CD14-positive monocyte (primary cell): Measurements from ENCODE around the gene KCTD2. TPM values are rescaled to one million over a fixed set of nuclear protein-coding genes. Genes with fewer than 3 reads are reported as not detected.

Experiments
- DNase-seq, 3 donors: peaks; one replicate each; pipeline ENCODE4 v3.0.0-alpha.2; 2011 to 2022
- H2AFZ ChIP-seq: 2 replicates; pipeline ENCODE4 v1.6.0; 2012; ENCODE audit warnings: mild to moderate bottlenecking, low read depth, low read length, inconsistent platforms; ENCODE audit not compliant: insufficient read depth, poor library complexity, severe bottlenecking
- H3K27ac ChIP-seq, 2 donors: 1 replicate in 1 of 2; 2 replicates in 1 of 2; pipeline ENCODE4 v1.5.1; 2012 to 2013; ENCODE audit warnings: low read length in 2 of 2, control low read depth in 1 of 2, inconsistent platforms in 1 of 2, low read depth in 1 of 2, mild to moderate bottlenecking in 1 of 2
- H3K27me3 ChIP-seq, 2 donors: one replicate each; pipeline versions ENCODE4 v1.6.0 to v1.6.1; 2011 to 2013; ENCODE audit warnings: low read length in 2 of 2; ENCODE audit not compliant: control insufficient read depth in 2 of 2, insufficient read depth in 2 of 2
- H3K36me3 ChIP-seq, 2 donors: replicated peaks in 1 of 2; 1 replicate in 1 of 2; 2 replicates in 1 of 2; pipeline versions ENCODE4 v1.5.1 to v1.6.1; 2012 to 2013; ENCODE audit warnings: low read length in 2 of 2, control low read depth in 1 of 2, inconsistent platforms in 1 of 2, mild to moderate bottlenecking in 1 of 2; ENCODE audit not compliant: insufficient read depth in 2 of 2, control insufficient read depth in 1 of 2
- H3K4me1 ChIP-seq, 2 donors: 1 replicate in 1 of 2; 2 replicates in 1 of 2; pipeline versions ENCODE4 v1.5.1 to v1.6.1; 2012 to 2013; ENCODE audit warnings: low read length in 2 of 2, control low read depth in 1 of 2, inconsistent platforms in 1 of 2, mild to moderate bottlenecking in 1 of 2, moderate library complexity in 1 of 2; ENCODE audit not compliant: insufficient read depth in 2 of 2, control insufficient read depth in 1 of 2
- H3K4me2 ChIP-seq: replicated peaks from 2 replicates; pipeline ENCODE3; 2012; ENCODE audit warnings: low read length, moderate library complexity, mild to moderate bottlenecking; ENCODE audit not compliant: poor library complexity, severe bottlenecking; ENCODE audit errors: extremely low read depth
- H3K4me3 ChIP-seq, 3 experiments: fragments of 200-600 bp in 1 of 3; sonication (generic) in 1 of 3; replicated peaks in 1 of 3; 1 replicate in 2 of 3; 2 replicates in 1 of 3; pipeline ENCODE4 v1.5.1; 2011 to 2013; ENCODE audit warnings: low read length in 3 of 3, mild to moderate bottlenecking in 3 of 3, control low read depth in 2 of 3, low read depth in 2 of 3, inconsistent platforms in 1 of 3, moderate library complexity in 1 of 3
- H3K79me2 ChIP-seq: 2 replicates; pipeline ENCODE4 v1.6.0; 2012; ENCODE audit warnings: mild to moderate bottlenecking, control low read depth, inconsistent platforms, low read length, moderate library complexity; ENCODE audit not compliant: insufficient read depth
- H3K9ac ChIP-seq: 2 replicates; pipeline ENCODE4 v1.6.0; 2017; ENCODE audit warnings: low read length, mild to moderate bottlenecking; ENCODE audit not compliant: insufficient read depth, poor library complexity, severe bottlenecking
- H3K9me3 ChIP-seq, 2 donors: replicated peaks in 1 of 2; 1 replicate in 1 of 2; 2 replicates in 1 of 2; pipeline versions ENCODE4 v1.5.1 to v1.6.1; 2012 to 2013; ENCODE audit warnings: low read length in 2 of 2, control low read depth in 1 of 2; ENCODE audit not compliant: control insufficient read depth in 1 of 2, insufficient read depth in 1 of 2
- H4K20me1 ChIP-seq: 2 replicates; pipeline ENCODE4 v1.6.0; 2012; ENCODE audit warnings: mild to moderate bottlenecking, low read length, control low read depth, moderate library complexity; ENCODE audit not compliant: insufficient read depth
- H3K27ac Mint-ChIP-seq, 7 donors: one replicate each; pipeline ENCODE4 v1.8.0; 2020; ENCODE audit warnings: mild to moderate bottlenecking in 7 of 7, mixed read lengths in 7 of 7, moderate library complexity in 6 of 7, inconsistent platforms in 2 of 7
- H3K27me3 Mint-ChIP-seq, 3 donors: one replicate each; pipeline ENCODE4 v1.8.0; 2021 to 2022; ENCODE audit warnings: low read depth in 3 of 3, mild to moderate bottlenecking in 3 of 3, mixed read lengths in 3 of 3, moderate library complexity in 3 of 3, inconsistent platforms in 1 of 3
- H3K36me3 Mint-ChIP-seq, 2 donors: one replicate each; pipeline ENCODE4 v1.8.0; 2020; ENCODE audit warnings: mixed read lengths in 2 of 2, inconsistent platforms in 1 of 2, mild to moderate bottlenecking in 1 of 2
- H3K4me1 Mint-ChIP-seq: one replicate; pipeline ENCODE4 v1.8.0; 2020; ENCODE audit warnings: mild to moderate bottlenecking, mixed read lengths
- H3K4me3 Mint-ChIP-seq, 2 donors: one replicate each; pipeline ENCODE4 v1.8.0; 2020; ENCODE audit warnings: mild to moderate bottlenecking in 2 of 2, mixed read lengths in 2 of 2, moderate library complexity in 1 of 2
- H3K9me3 Mint-ChIP-seq, 7 donors: one replicate each; pipeline ENCODE4 v1.8.0; 2020 to 2022; ENCODE audit warnings: mixed read lengths in 7 of 7, mild to moderate bottlenecking in 6 of 7, moderate library complexity in 6 of 7, inconsistent platforms in 2 of 7
- WGBS: methylation state at CpG from one replicate; pipeline ENCODE4 v1.1.5; 2013; ENCODE audit warnings: missing lambda C conversion rate; ENCODE audit not compliant: insufficient coverage; 5-methylcytosine and 5-hydroxymethylcytosine counted together
- intact Hi-C, 2 donors: fragments of 100-400 bp; cut with micrococcal nuclease; formaldehyde crosslinking; loops; one replicate each; pipeline versions ENCODE4 v1.15.0 to v1.15.1; 2023
- polyA plus RNA-seq, 3 donors: library from polyadenylated mRNA; depleted of rRNA in 1 of 3; unstranded in 2 of 3; stranded (reverse) in 1 of 3; fragments of 300-500 nt in 2 of 3; fragments of >200 nt in 1 of 3; fragmentation: Illumina TruSeq in 2 of 3; gene quantifications; 1 replicate in 2 of 3; 2 replicates in 1 of 3; pipeline ENCODE4 v1.2.3, GENCODE V29; 2012 to 2021
- TF ChIP-seq, protein P1 (sequence below): fragments of 200-600 bp; IDR thresholded peaks from one replicate; pipeline ENCODE4 v1.8.0; 2022; ENCODE audit warnings: antibody characterized with exemption, mild to moderate bottlenecking

Gene KCTD2
- polyA plus RNA-seq, 3 donors: 2.8 to 17.0 (median 2.9) TPM

DNA sequence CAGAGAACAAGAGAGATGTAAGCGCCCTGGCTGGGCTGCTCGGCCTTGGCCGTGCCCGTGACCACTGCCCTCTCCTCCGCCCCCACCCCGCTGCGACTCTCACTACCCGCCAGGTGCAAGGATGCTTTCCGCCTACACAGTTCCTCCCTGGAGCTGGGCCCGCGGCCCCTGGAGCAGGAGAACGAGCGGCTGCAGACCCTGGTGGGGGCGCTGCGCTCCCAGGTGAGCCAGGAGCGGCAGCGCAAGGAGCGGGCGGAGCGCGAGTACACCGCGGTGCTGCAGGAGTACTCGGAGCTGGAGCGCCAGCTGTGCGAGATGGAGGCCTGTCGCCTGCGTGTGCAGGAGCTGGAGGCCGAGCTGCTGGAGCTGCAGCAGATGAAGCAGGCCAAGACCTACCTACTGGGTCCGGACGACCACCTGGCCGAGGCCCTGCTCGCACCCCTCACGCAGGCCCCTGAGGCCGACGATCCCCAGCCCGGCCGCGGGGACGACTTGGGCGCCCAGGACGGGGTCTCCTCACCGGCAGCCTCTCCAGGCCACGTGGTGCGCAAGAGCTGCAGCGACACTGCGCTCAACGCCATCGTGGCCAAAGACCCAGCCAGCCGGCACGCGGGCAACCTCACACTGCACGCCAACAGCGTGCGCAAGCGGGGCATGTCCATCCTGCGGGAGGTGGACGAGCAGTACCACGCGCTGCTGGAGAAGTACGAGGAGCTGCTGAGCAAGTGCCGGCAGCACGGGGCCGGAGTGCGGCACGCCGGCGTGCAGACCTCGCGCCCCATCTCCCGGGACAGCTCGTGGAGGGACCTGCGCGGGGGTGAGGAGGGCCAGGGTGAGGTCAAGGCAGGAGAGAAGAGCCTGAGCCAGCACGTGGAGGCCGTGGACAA is 43.7 kb upstream of the KCTD2 start:
- no peak for DNase-seq
- intact Hi-C loops: loop anchor here in 1 of 2 donors (5.0 kb wide), 1 partner anchor 41 kb away; no protein-coding TSS in a partner anchor
- H3K4me3 Mint-ChIP-seq: no peak overlapping the region
- no peaks in the 10 kb centered on the region for H3K9me3 ChIP-seq
- peaks cover 14% of the 10 kb centered on the region for H3K4me1 Mint-ChIP-seq
- H3K36me3 Mint-ChIP-seq: no peaks in the 10 kb centered on the region
- 95% methylated on average over 72 of the region's 76 CpGs for WGBS
- H3K4me2 ChIP-seq: no peak overlapping the region
- no peaks in the 10 kb centered on the region for H3K36me3 ChIP-seq
- H3K27me3 Mint-ChIP-seq: peaks cover 2 to 6% (median 4%) of the 10 kb centered on the region in 3 donors
- no peak overlapping the region for H2AFZ ChIP-seq
- H3K27ac ChIP-seq: no peak overlapping the region
- H3K27me3 ChIP-seq: no peaks in the 10 kb centered on the region
- no peaks in the 10 kb centered on the region for H4K20me1 ChIP-seq
- H3K4me3 ChIP-seq: no peak overlapping the region
- TF ChIP-seq, protein P1, sequence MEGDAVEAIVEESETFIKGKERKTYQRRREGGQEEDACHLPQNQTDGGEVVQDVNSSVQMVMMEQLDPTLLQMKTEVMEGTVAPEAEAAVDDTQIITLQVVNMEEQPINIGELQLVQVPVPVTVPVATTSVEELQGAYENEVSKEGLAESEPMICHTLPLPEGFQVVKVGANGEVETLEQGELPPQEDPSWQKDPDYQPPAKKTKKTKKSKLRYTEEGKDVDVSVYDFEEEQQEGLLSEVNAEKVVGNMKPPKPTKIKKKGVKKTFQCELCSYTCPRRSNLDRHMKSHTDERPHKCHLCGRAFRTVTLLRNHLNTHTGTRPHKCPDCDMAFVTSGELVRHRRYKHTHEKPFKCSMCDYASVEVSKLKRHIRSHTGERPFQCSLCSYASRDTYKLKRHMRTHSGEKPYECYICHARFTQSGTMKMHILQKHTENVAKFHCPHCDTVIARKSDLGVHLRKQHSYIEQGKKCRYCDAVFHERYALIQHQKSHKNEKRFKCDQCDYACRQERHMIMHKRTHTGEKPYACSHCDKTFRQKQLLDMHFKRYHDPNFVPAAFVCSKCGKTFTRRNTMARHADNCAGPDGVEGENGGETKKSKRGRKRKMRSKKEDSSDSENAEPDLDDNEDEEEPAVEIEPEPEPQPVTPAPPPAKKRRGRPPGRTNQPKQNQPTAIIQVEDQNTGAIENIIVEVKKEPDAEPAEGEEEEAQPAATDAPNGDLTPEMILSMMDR: no peak
- H3K9me3 Mint-ChIP-seq: no peaks in the 10 kb centered on the region
- no peak overlapping the region for H3K9ac ChIP-seq
- no peak overlapping the region for H3K27ac Mint-ChIP-seq
- no peaks in the 10 kb centered on the region for H3K4me1 ChIP-seq
- no peaks in the 10 kb centered on the region for H3K79me2 ChIP-seq

DNA sequence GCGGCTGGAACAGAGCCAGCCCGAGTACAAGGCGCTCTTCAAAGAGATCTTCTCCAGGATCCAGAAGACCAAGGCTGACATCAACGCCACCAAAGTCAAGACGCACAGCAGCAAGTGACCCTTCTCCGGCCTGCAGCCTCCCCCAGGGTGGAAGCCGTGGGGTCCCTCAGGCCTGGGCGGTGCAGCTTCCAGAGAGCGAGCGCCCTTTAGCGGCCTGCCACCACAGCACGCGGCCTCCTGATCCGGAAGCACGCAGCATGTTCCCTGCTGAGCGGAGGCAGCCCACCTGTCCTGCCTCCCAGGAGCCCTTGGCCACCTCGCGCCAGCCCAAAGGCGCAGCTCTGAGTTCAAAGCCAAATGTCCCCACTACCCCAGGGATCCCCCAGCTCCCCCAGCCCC is 43.1 kb upstream of the KCTD2 start:
- intact Hi-C loops: loop anchor here in 1 of 2 donors (5.0 kb wide), 1 partner anchor 42 kb away; no protein-coding TSS in a partner anchor
- Histone ChIP-seq H3K36me3 (no peaks in the 10 kb centered on the region), H3K4me2 (no peak overlapping the region), H3K4me3 (no peak overlapping the region), H3K9me3 (no peaks in the 10 kb centered on the region), H3K4me1 (no peaks in the 10 kb centered on the region), H3K9ac (no peak overlapping the region), H3K27me3 (no peaks in the 10 kb centered on the region), H3K27ac (no peak overlapping the region), H3K79me2 (no peaks in the 10 kb centered on the region), H4K20me1 (no peaks in the 10 kb centered on the region), H2AFZ (no peak overlapping the region)
- Mint-ChIP-seq H3K9me3 (no peaks in the 10 kb centered on the region), H3K27ac (no peak overlapping the region), H3K4me1 (peaks cover 8% of the 10 kb centered on the region), H3K4me3 (no peak overlapping the region), H3K36me3 (no peaks in the 10 kb centered on the region), H3K27me3 (peaks cover 3 to 6% (median 4%) of the 10 kb centered on the region in 3 donors)
- WGBS: 95% methylated on average over 16 of the region's 19 CpGs
- DNase-seq: no peak
- TF ChIP-seq, protein P1: no peak
